Ovary (tissue), 3 donors: ENCODE measurements around the gene EDN1.

Experiments used
- CTCF ChIP-seq, 3 donors: fragments of 450-650 bp in 2 of 3; fragments of 200-600 bp in 1 of 3; IDR thresholded peaks; one replicate each; pipeline versions ENCODE4 v1.5.1 to v1.8.0; 2016 to 2022; ENCODE audit warnings: antibody characterized with exemption in 3 of 3, mild to moderate bottlenecking in 1 of 3
- POLR2A ChIP-seq: fragments of 450-650 bp; IDR thresholded peaks from one replicate; pipeline ENCODE4 v1.6.1; 2017; ENCODE audit warnings: antibody characterized with exemption, mild to moderate bottlenecking, moderate library complexity
- donor health status: DM: no; HTN: no; CAD: no.

GRCh38 chr6:12276930-12277315, 13.2 kb upstream of the EDN1 start:
- no peak for TF ChIP-seq CTCF (IDR thresholded peaks at IDR 0.05)
- TF ChIP-seq POLR2A: no peak
